ENCODE data around the gene TBXT. TPM values are rescaled to one million over a fixed set of nuclear protein-coding genes. Genes with fewer than 3 reads are reported as not detected.

The TBXT gene
- total RNA-seq, 1 experiment from 2014 or later, result not detected

- Mint-ChIP-seq H3K4me3 (ENCODE audit: unreplicated experiment) (no peak overlapping the region), H3K36me3 (ENCODE audit: insufficient read depth, unreplicated experiment) (no peaks in the 10 kb centered on the region), H3K9me3 (ENCODE audit: unreplicated experiment) (no peaks in the 10 kb centered on the region), H3K27me3 (ENCODE audit: insufficient read depth, unreplicated experiment) (peaks cover 5% of the 10 kb centered on the region), H3K4me1 (ENCODE audit: insufficient read depth, unreplicated experiment) (no peaks in the 10 kb centered on the region), H3K27ac (ENCODE audit: low read depth, unreplicated experiment) (no peak overlapping the region)
- no peak for TF ChIP-seq CTCF (IDR thresholded peaks at IDR 0.05; ENCODE audit: unreplicated experiment)
- no TSS peak for BruUV-seq (replicated peaks)
- intact Hi-C loops (cut with micrococcal nuclease), result loop anchor here (1.0 to 5.0 kb wide), 3 partner anchors 119 to 243 kb away; partner anchors contain the start of gene MPC1
- ChIA-PET POLR2A (no interaction called here), CTCF (interaction anchor here (0.9 to 3.6 kb wide), 6 partner anchors 13 to 615 kb away, joined by 3 to 23 read pairs (median 4); no protein-coding TSS in a partner anchor)
- no peak for DNase-seq (ENCODE audit: unreplicated experiment)
Observed at GRCh38 chr6:166157930-166158617, 9.6 kb downstream of the TBXT start.

DNA sequence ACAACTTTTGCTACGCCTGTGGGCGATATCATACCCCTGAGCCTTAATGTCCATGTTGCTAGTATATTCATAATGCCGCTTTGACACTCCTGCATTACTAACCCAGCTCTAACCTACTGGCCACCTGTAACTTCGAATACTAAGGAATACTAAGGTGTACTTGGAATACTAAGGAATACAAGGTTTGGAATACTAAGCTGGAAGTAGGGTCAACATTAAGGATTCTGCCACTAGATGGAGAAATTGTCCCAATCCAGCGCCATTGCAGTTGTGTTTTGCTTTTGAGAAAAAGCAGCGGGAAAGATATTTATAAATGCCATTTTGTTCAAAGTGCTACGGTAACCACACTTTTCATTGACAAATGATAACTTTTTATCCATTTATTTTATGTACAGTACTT lies 10.7 kb downstream of the TBXT start:
- no peaks in the 10 kb centered on the region for H3K4me1 Mint-ChIP-seq (ENCODE audit: insufficient read depth, unreplicated experiment)
- H3K4me3 Mint-ChIP-seq (ENCODE audit: unreplicated experiment), result no peak overlapping the region
- peak; percentile 44 for TF ChIP-seq CTCF (IDR thresholded peaks at IDR 0.05; ENCODE audit: unreplicated experiment)
- ChIA-PET CTCF (interaction anchor here (0.5 to 2.1 kb wide), 11 partner anchors 13 to 447 kb away, joined by 3 to 23 read pairs (median 3); no protein-coding TSS in a partner anchor), POLR2A (no interaction called here)
- H3K9me3 Mint-ChIP-seq (ENCODE audit: unreplicated experiment), result peaks cover under 1% of the 10 kb centered on the region
- no peaks in the 10 kb centered on the region for H3K36me3 Mint-ChIP-seq (ENCODE audit: insufficient read depth, unreplicated experiment)
- H3K27me3 Mint-ChIP-seq (ENCODE audit: insufficient read depth, unreplicated experiment), result no peaks in the 10 kb centered on the region
- no peak overlapping the region for H3K27ac Mint-ChIP-seq (ENCODE audit: low read depth, unreplicated experiment)
- no TSS peak for BruUV-seq (replicated peaks)
- peak; percentile 33 for DNase-seq (ENCODE audit: unreplicated experiment)
- intact Hi-C loops (cut with micrococcal nuclease), result loop anchor here (1.0 to 5.0 kb wide), 3 partner anchors 120 to 244 kb away; partner anchors contain the start of gene MPC1

DNA sequence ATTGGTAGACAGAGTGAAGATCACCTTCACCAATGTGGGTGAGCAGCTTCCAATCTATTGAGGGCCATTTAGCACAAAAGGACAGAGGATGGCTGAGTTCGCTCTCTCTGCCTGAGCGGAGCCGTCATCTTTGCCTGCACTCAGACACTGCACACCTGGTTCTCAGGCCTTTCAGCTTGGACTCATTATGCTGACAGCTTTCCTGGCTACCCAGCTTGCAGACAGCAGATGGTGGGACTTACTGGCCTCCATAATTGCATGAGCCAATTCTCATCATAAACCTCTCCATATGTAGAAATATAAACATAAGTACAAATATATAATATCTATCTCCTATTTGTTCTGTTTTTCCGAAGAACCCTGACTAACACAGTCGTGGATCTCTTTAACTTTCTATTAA lies 13.7 kb downstream of the TBXT start:
- POLR2A ChIA-PET, result no interaction called here

More for the DNA sequence above, 13.7 kb downstream of the TBXT start:
- H3K27ac Mint-ChIP-seq (ENCODE audit: low read depth, unreplicated experiment), result no peak overlapping the region
- no peak for DNase-seq (ENCODE audit: unreplicated experiment)
- no peaks in the 10 kb centered on the region for H3K36me3 Mint-ChIP-seq (ENCODE audit: insufficient read depth, unreplicated experiment)
- H3K4me3 Mint-ChIP-seq (ENCODE audit: unreplicated experiment), result no peak overlapping the region
- no TSS peak for BruUV-seq (replicated peaks)
- intact Hi-C loops (cut with micrococcal nuclease), result no loop called here
- H3K4me1 Mint-ChIP-seq (ENCODE audit: insufficient read depth, unreplicated experiment), result no peaks in the 10 kb centered on the region
- peaks cover 13% of the 10 kb centered on the region for H3K9me3 Mint-ChIP-seq (ENCODE audit: unreplicated experiment)
- H3K27me3 Mint-ChIP-seq (ENCODE audit: insufficient read depth, unreplicated experiment), result no peaks in the 10 kb centered on the region
- CTCF ChIA-PET, result no interaction called here
- TF ChIP-seq CTCF (IDR thresholded peaks at IDR 0.05; ENCODE audit: unreplicated experiment), result no peak

Data from MCF 10A (cell line).